A673 (cell line): ENCODE measurements around the gene PSMD7. TPM values are rescaled to one million over a fixed set of nuclear protein-coding genes. Genes with fewer than 3 reads are reported as not detected.
"Not testable (repeated sequence)": the region's sequence is repeated elsewhere in the genome, so short reads cannot be mapped to it uniquely, and the experiment has no call there.

Experiments used
- BruUV-seq: library from RNA; stranded (reverse); fragments of 400-500 nt; replicated peaks from 2 replicates; lab custom pipeline; 2021; lab: Mats Ljungman, UMichigan
- CTCF ChIA-PET: fragments of 300-600 bp; sonication (Branson Sonifier 250); formaldehyde crosslinking; loops from one replicate; lab custom pipeline; 2022; ENCODE audit warnings: antibody characterized with exemption; lab: Charles Lee
- POLR2A ChIA-PET: fragments of 300-600 bp; sonication (Branson Sonifier 250); formaldehyde crosslinking; loops from one replicate; lab custom pipeline; 2022; ENCODE audit warnings: antibody characterized with exemption; ENCODE audit not compliant: low non-redundant PET; lab: Charles Lee
- DNase-seq: peaks from one replicate; pipeline ENCODE4 v3.0.0-alpha.2; 2015; ENCODE audit warnings: low spot score
- H3K27ac ChIP-seq: fragments of 200-600 bp; sonication (generic); 2 replicates; pipeline ENCODE4 v1.5.1; 2016; ENCODE audit warnings: mixed run types, low read depth, mild to moderate bottlenecking, mixed read lengths, antibody characterized with exemption, low read length; ENCODE audit not compliant: poor library complexity, severe bottlenecking
- H3K27me3 ChIP-seq: fragments of 200-600 bp; sonication (generic); replicated peaks from 2 replicates; pipeline ENCODE4 v1.6.1; 2017; ENCODE audit warnings: mixed run types, low read depth, mild to moderate bottlenecking, mixed read lengths, antibody characterized with exemption, low read length; ENCODE audit not compliant: insufficient read depth, poor library complexity
- H3K36me3 ChIP-seq: fragments of 200-600 bp; sonication (generic); 2 replicates; pipeline ENCODE4 v1.6.1; 2016; ENCODE audit warnings: mixed run types, mild to moderate bottlenecking, mixed read lengths, antibody characterized with exemption, low read length; ENCODE audit not compliant: insufficient read depth, poor library complexity, severe bottlenecking
- H3K4me1 ChIP-seq: fragments of 200-600 bp; sonication (generic); 2 replicates; pipeline ENCODE4 v1.6.1; 2017; ENCODE audit warnings: mixed run types, mild to moderate bottlenecking, mixed read lengths, antibody characterized with exemption, low read length; ENCODE audit not compliant: insufficient read depth, poor library complexity, severe bottlenecking
- H3K4me3 ChIP-seq: fragments of 200-600 bp; sonication (generic); 2 replicates; pipeline ENCODE4 v1.5.1; 2016; ENCODE audit warnings: low read depth, mixed run types, mild to moderate bottlenecking, mixed read lengths, low read length; ENCODE audit not compliant: poor library complexity, severe bottlenecking
- H3K9me3 ChIP-seq: fragments of 200-600 bp; sonication (generic); 2 replicates; pipeline ENCODE4 v1.6.1; 2016; ENCODE audit warnings: mixed run types, low read depth, mild to moderate bottlenecking, mixed read lengths, antibody characterized with exemption, low read length; ENCODE audit not compliant: poor library complexity, severe bottlenecking
- CTCF ChIP-seq: fragments of 300-800, 200-600 bp; sonication (generic); conservative IDR thresholded peaks from 2 replicates; pipeline ENCODE4 v1.5.1; 2017; ENCODE audit warnings: low read depth, mild to moderate bottlenecking, antibody characterized with exemption, low read length, moderate library complexity, mixed read lengths
- EZH2 ChIP-seq: fragments of 200-600 bp; sonication (generic); IDR thresholded peaks from 2 replicates; pipeline ENCODE4 v1.6.1; 2017; ENCODE audit warnings: borderline replicate concordance, low read depth, mild to moderate bottlenecking, mixed read lengths, antibody characterized with exemption, low read length; ENCODE audit not compliant: poor library complexity, severe bottlenecking
- intact Hi-C: fragments of 100-400 bp; cut with micrococcal nuclease; formaldehyde crosslinking; loops from one replicate; pipeline ENCODE4 v1.10.0; 2022; ENCODE audit not compliant: unreplicated experiment
- total RNA-seq: library from RNA; stranded (reverse); gene quantifications from 2 replicates; pipeline ENCODE4 v1.2.3, GENCODE V29; 2021

The PSMD7 gene
- total RNA-seq, 1 experiment from 2014 or later, result 188 TPM

GRCh38 chr16:74320707-74321106, 24.1 kb downstream of the PSMD7 start:
- TF ChIP-seq EZH2 (no peak), CTCF (no peak)

GRCh38 chr16:74321356-74321755, 24.7 kb downstream of the PSMD7 start:
- no peaks in the 10 kb centered on the region for H3K27me3 ChIP-seq
- H3K9me3 ChIP-seq, result no peaks in the 10 kb centered on the region
- no peaks in the 10 kb centered on the region for H3K4me1 ChIP-seq
- DNase-seq, result no peak
- no peak overlapping the region for H3K4me3 ChIP-seq
- no peak for TF ChIP-seq EZH2
- TF ChIP-seq CTCF, result no peak
- H3K27ac ChIP-seq, result no peak overlapping the region
- H3K36me3 ChIP-seq, result no peaks in the 10 kb centered on the region
- CTCF ChIA-PET, result no interaction called here
- BruUV-seq, result no TSS peak
- POLR2A ChIA-PET, result no interaction called here
- intact Hi-C loops, result no loop called here

More at GRCh38 chr16:74320707-74321106, 24.1 kb downstream of the PSMD7 start:
- intact Hi-C loops, result no loop called here
- no TSS peak for BruUV-seq
- Histone ChIP-seq H3K4me1 (no peaks in the 10 kb centered on the region), H3K4me3 (no peak overlapping the region), H3K27ac (no peak overlapping the region), H3K36me3 (no peaks in the 10 kb centered on the region), H3K27me3 (no peaks in the 10 kb centered on the region), H3K9me3 (no peaks in the 10 kb centered on the region)
- POLR2A ChIA-PET, result interaction anchor here (0.6 kb wide), 1 partner anchor 12 kb away, joined by 3 read pairs; no protein-coding TSS in a partner anchor
- no peak for DNase-seq
- CTCF ChIA-PET, result no interaction called here

GRCh38 chr16:74322301-74322710, 25.7 kb downstream of the PSMD7 start:
- Histone ChIP-seq H3K4me1 (no peaks in the 10 kb centered on the region), H3K27me3 (no peaks in the 10 kb centered on the region), H3K9me3 (no peaks in the 10 kb centered on the region), H3K4me3 (no peak overlapping the region), H3K36me3 (no peaks in the 10 kb centered on the region), H3K27ac (no peak overlapping the region)
- intact Hi-C loops, result no loop called here
- BruUV-seq, result no TSS peak
- TF ChIP-seq EZH2 (no peak), CTCF (no peak)
- ChIA-PET CTCF (no interaction called here), POLR2A (no interaction called here)
- no peak for DNase-seq

GRCh38 chr16:74324777-74325176, 28.2 kb downstream of the PSMD7 start:
- H3K27me3 ChIP-seq, H3K4me1 ChIP-seq, H3K9me3 ChIP-seq, H3K4me3 ChIP-seq, intact Hi-C loops, H3K27ac ChIP-seq, H3K36me3 ChIP-seq, BruUV-seq, DNase-seq: not testable (repeated sequence)
- ChIA-PET POLR2A (interaction anchor here (0.6 kb wide), 1 partner anchor 321 kb away, joined by 5 read pairs; no protein-coding TSS in a partner anchor), CTCF (interaction anchor here (0.7 kb wide), 1 partner anchor 15 kb away, joined by 6 read pairs; no protein-coding TSS in a partner anchor)
